ENCODE results near the gene SORBS1.
"Not testable (repeated sequence)": the region's sequence is repeated elsewhere in the genome, so short reads cannot be mapped to it uniquely, and the experiment has no call there.

The SORBS1 gene

GRCh38 chr10:95482501-95483233 is 78.5 kb downstream of the SORBS1 start:
- no peak for DNase-seq (ENCODE audit: low spot score)

GRCh38 chr10:95480901-95481491 is 80.2 kb downstream of the SORBS1 start:
- peak; percentile 51 for DNase-seq (ENCODE audit: low spot score)

- no peak for DNase-seq (ENCODE audit: low spot score)
These were observed 80.9 kb downstream of the SORBS1 start for GRCh38 chr10:95480102-95480900.

GRCh38 chr10:95478935-95479334 is 82.2 kb downstream of the SORBS1 start:
- DNase-seq (ENCODE audit: low spot score): peak; percentile 66

- no peak for DNase-seq (ENCODE audit: low spot score)
These were observed 83.0 kb downstream of the SORBS1 start for GRCh38 chr10:95478185-95478584.

GRCh38 chr10:95477175-95477520 is 84.0 kb downstream of the SORBS1 start:
- DNase-seq (ENCODE audit: low spot score): no peak

- no peak for DNase-seq (ENCODE audit: low spot score)
These were observed 84.5 kb downstream of the SORBS1 start for GRCh38 chr10:95476469-95477174.

GRCh38 chr10:95475827-95476468 is 85.2 kb downstream of the SORBS1 start:
- no peak for DNase-seq (ENCODE audit: low spot score)

GRCh38 chr10:95475003-95475383 is 86.2 kb downstream of the SORBS1 start:
- DNase-seq (ENCODE audit: low spot score): no peak

- no peak for DNase-seq (ENCODE audit: low spot score)
These were observed 86.8 kb downstream of the SORBS1 start for GRCh38 chr10:95474228-95475002.

- no peak for DNase-seq (ENCODE audit: low spot score)
These were observed 88.7 kb downstream of the SORBS1 start for GRCh38 chr10:95472304-95473088.

GRCh38 chr10:95469676-95470075 is 91.5 kb downstream of the SORBS1 start:
- DNase-seq (ENCODE audit: low spot score): no peak

- DNase-seq (ENCODE audit: low spot score): no peak
These were observed 91.9 kb downstream of the SORBS1 start for GRCh38 chr10:95469251-95469650.

- not testable (repeated sequence) for DNase-seq (ENCODE audit: low spot score)
These were observed 93.5 kb downstream of the SORBS1 start for GRCh38 chr10:95467642-95468041.

GRCh38 chr10:95467162-95467599 is 94.0 kb downstream of the SORBS1 start:
- peak; percentile 35 for DNase-seq (ENCODE audit: low spot score)

- DNase-seq (ENCODE audit: low spot score): no peak
These were observed 94.7 kb downstream of the SORBS1 start for GRCh38 chr10:95466436-95466835.

- DNase-seq (ENCODE audit: low spot score): no peak
These were observed 96.9 kb downstream of the SORBS1 start for GRCh38 chr10:95464280-95464679.

GRCh38 chr10:95462740-95463667 is 98.2 kb downstream of the SORBS1 start:
- no peak for DNase-seq (ENCODE audit: low spot score)

- DNase-seq (ENCODE audit: low spot score): no peak
These were observed 99.6 kb downstream of the SORBS1 start for GRCh38 chr10:95461611-95462010.
